IMR-90 (cell line): ENCODE results near the gene MRPS31. TPM values are rescaled to one million over a fixed set of nuclear protein-coding genes. Genes with fewer than 3 reads are reported as not detected.

Experiments
- ATAC-seq: fragments of 200-7000 bp; cut with Tn5 transposase; 2 replicates; pipeline ENCODE4 v1.9.1; 2020; ENCODE audit warnings: low read depth, mild to moderate bottlenecking, moderate library complexity
- BruUV-seq: library from RNA; stranded (reverse); fragments of 400-500 nt; replicated peaks from 2 replicates; lab custom pipeline; 2021; lab: Mats Ljungman, UMichigan
- CTCF ChIA-PET: fragments of 300-600 bp; formaldehyde crosslinking; extraction: SDS; loops from one replicate; lab custom pipeline; 2021; ENCODE audit warnings: antibody characterized with exemption; lab: Yijun Ruan, JAX
- POLR2A ChIA-PET: fragments of 300-600 bp; sonication (Branson Sonifier 250); formaldehyde crosslinking; loops from one replicate; lab custom pipeline; 2022; ENCODE audit warnings: antibody characterized with exemption; ENCODE audit not compliant: unreplicated experiment; lab: Charles Lee
- DNase-seq: peaks from one replicate; pipeline ENCODE4 v3.0.0; 2013
- H2AFZ ChIP-seq: replicated peaks from 2 replicates; pipeline ENCODE3; 2013; ENCODE audit warnings: low read length, mild to moderate bottlenecking; ENCODE audit not compliant: poor library complexity
- H2AK5ac ChIP-seq: 2 replicates; pipeline ENCODE4 v1.6.1; 2013; ENCODE audit warnings: low read depth, low read length, inconsistent platforms
- H2AK9ac ChIP-seq: replicated peaks from 2 replicates; pipeline ENCODE3; 2013; ENCODE audit warnings: mild to moderate bottlenecking, low read depth, low read length, moderate library complexity; ENCODE audit not compliant: poor library complexity
- H2BK120ac ChIP-seq: 2 replicates; pipeline ENCODE4 v1.6.1; 2013; ENCODE audit warnings: low read depth, low read length, inconsistent platforms
- H2BK15ac ChIP-seq: 3 replicates; pipeline ENCODE4 v1.6.1; 2013; ENCODE audit warnings: low read depth, low read length, inconsistent platforms
- H2BK20ac ChIP-seq: 2 replicates; pipeline ENCODE4 v1.6.1; 2013; ENCODE audit warnings: low read depth, mild to moderate bottlenecking, inconsistent platforms, low read length, moderate library complexity
- H2BK5ac ChIP-seq: 2 replicates; pipeline ENCODE4 v1.6.1; 2013; ENCODE audit warnings: mild to moderate bottlenecking, low read depth, low read length, inconsistent platforms; ENCODE audit not compliant: poor library complexity, severe bottlenecking
- H3K14ac ChIP-seq: replicated peaks from 2 replicates; pipeline ENCODE4 v1.6.1; 2013; ENCODE audit warnings: low read depth, low read length, inconsistent platforms
- H3K18ac ChIP-seq: 2 replicates; pipeline ENCODE4 v1.6.1; 2013; ENCODE audit warnings: low read depth, low read length, control low read depth
- H3K23ac ChIP-seq: 2 replicates; pipeline ENCODE4 v1.6.1; 2013; ENCODE audit warnings: low read depth, low read length, inconsistent platforms
- H3K27ac ChIP-seq: 2 replicates; pipeline ENCODE4 v1.5.1; 2013; ENCODE audit warnings: mild to moderate bottlenecking, control low read depth, low read length; ENCODE audit not compliant: insufficient read depth
- H3K27me3 ChIP-seq: 2 replicates; pipeline ENCODE4 v1.6.1; 2013; ENCODE audit warnings: low read length; ENCODE audit not compliant: control insufficient read depth, insufficient read depth
- H3K36me3 ChIP-seq: 2 replicates; pipeline ENCODE4 v1.6.1; 2013; ENCODE audit warnings: low read length, mixed read lengths; ENCODE audit not compliant: control insufficient read depth, insufficient read depth
- H3K4ac ChIP-seq: 2 replicates; pipeline ENCODE4 v1.6.1; 2013; ENCODE audit warnings: low read depth, low read length, inconsistent platforms
- H3K4me1 ChIP-seq: 2 replicates; pipeline ENCODE4 v1.6.1; 2013; ENCODE audit warnings: low read length, mixed read lengths; ENCODE audit not compliant: control insufficient read depth, insufficient read depth
- H3K4me2 ChIP-seq: 2 replicates; pipeline ENCODE4 v1.6.1; 2013; ENCODE audit warnings: low read depth, mild to moderate bottlenecking, control low read depth, low read length, moderate library complexity
- H3K4me3 ChIP-seq: 2 replicates; pipeline ENCODE4 v1.5.1; 2013; ENCODE audit warnings: low read depth, mild to moderate bottlenecking, control low read depth, low read length, moderate library complexity; ENCODE audit not compliant: insufficient read depth
- H3K56ac ChIP-seq: 2 replicates; pipeline ENCODE4 v1.6.1; 2013; ENCODE audit warnings: low read length, inconsistent platforms; ENCODE audit not compliant: insufficient read depth; ENCODE audit errors: extremely low read depth
- H3K79me1 ChIP-seq, 2 experiments: 2 replicates each; pipeline ENCODE4 v1.6.1; 2013; ENCODE audit warnings: low read length in 2 of 2, inconsistent platforms in 1 of 2, low read depth in 1 of 2
- H3K9ac ChIP-seq: 2 replicates; pipeline ENCODE4 v1.6.1; 2013; ENCODE audit warnings: low read depth, low read length, control low read depth
- H3K9me1 ChIP-seq: 2 replicates; pipeline ENCODE4 v1.6.1; 2013; ENCODE audit warnings: low read length, inconsistent platforms; ENCODE audit not compliant: insufficient read depth
- H3K9me3 ChIP-seq: 2 replicates; pipeline ENCODE4 v1.6.1; 2013; ENCODE audit warnings: low read length; ENCODE audit not compliant: control insufficient read depth, insufficient read depth
- H4K20me1 ChIP-seq: 2 replicates; pipeline ENCODE4 v1.6.1; 2013; ENCODE audit warnings: low read length, inconsistent platforms; ENCODE audit not compliant: insufficient read depth
- H4K5ac ChIP-seq: 2 replicates; pipeline ENCODE4 v1.6.1; 2013; ENCODE audit warnings: mild to moderate bottlenecking, low read depth, low read length, control low read depth
- H4K8ac ChIP-seq, 2 experiments: 2 replicates each; pipeline ENCODE4 v1.6.1; 2013; ENCODE audit warnings: low read depth in 2 of 2, low read length in 2 of 2, control low read depth in 1 of 2, inconsistent platforms in 1 of 2
- H4K91ac ChIP-seq: 2 replicates; pipeline ENCODE4 v1.6.1; 2013; ENCODE audit warnings: low read depth, low read length, inconsistent platforms; ENCODE audit not compliant: insufficient read depth
- BHLHE40 ChIP-seq: fragments of 150-350 bp; IDR thresholded peaks from 2 replicates; pipeline ENCODE4 v1.6.1; 2016; ENCODE audit warnings: mild to moderate bottlenecking, low read depth, low read length
- CHD1 ChIP-seq: IDR thresholded peaks from 2 replicates; pipeline ENCODE4 v1.6.1; 2012; ENCODE audit warnings: low read depth, low read length, improper control_type of control experiment
- FOS ChIP-seq: fragments of 150-350 bp; IDR thresholded peaks from 2 replicates; pipeline ENCODE4 v1.6.1; 2016; ENCODE audit warnings: low read depth, low read length
- MAFK ChIP-seq: IDR thresholded peaks from 2 replicates; pipeline ENCODE4 v1.6.1; 2012; ENCODE audit warnings: low read depth, low read length, improper control_type of control experiment
- MAZ ChIP-seq: IDR thresholded peaks from 2 replicates; pipeline ENCODE4 v1.6.1; 2012; ENCODE audit warnings: low read depth, mild to moderate bottlenecking, low read length, improper control_type of control experiment, moderate library complexity, borderline replicate concordance
- NFE2L2 ChIP-seq: fragments of 150-350 bp; IDR thresholded peaks from 2 replicates; pipeline ENCODE4 v1.6.1; 2016; ENCODE audit warnings: low read depth, mild to moderate bottlenecking, low read length
- POLR2A ChIP-seq: IDR thresholded peaks from 2 replicates; pipeline ENCODE4 v1.6.1; 2012; ENCODE audit warnings: mild to moderate bottlenecking, low read depth, low read length
- RCOR1 ChIP-seq: IDR thresholded peaks from 2 replicates; pipeline ENCODE4 v1.6.1; 2012; ENCODE audit warnings: mild to moderate bottlenecking, low read length, improper control_type of control experiment; ENCODE audit not compliant: insufficient replicate concordance
- RFX5 ChIP-seq: IDR thresholded peaks from 2 replicates; pipeline ENCODE4 v1.8.0; 2012; ENCODE audit warnings: low read depth, mild to moderate bottlenecking, low read length, moderate library complexity
- SMC3 ChIP-seq: fragments of 150-350 bp; IDR thresholded peaks from 2 replicates; pipeline ENCODE4 v1.6.1; 2016; ENCODE audit warnings: low read depth, mild to moderate bottlenecking, antibody characterized with exemption, low read length, moderate library complexity
- WGBS, 2 experiments: methylation state at CpG; one replicate each; pipeline versions ENCODE4 v1.1.5 to v1.1.7; 2013; ENCODE audit warnings: missing lambda C conversion rate in 2 of 2; ENCODE audit not compliant: insufficient read length in 1 of 2; ENCODE audit errors: extremely low coverage in 2 of 2; 5-methylcytosine and 5-hydroxymethylcytosine counted together
- dilution Hi-C: fragments of 300-500 bp; cut with HindIII; formaldehyde crosslinking; loops from one replicate; pipeline ENCODE4 v1.14.3; 2018; ENCODE audit warnings: low sequenced_read_pairs; ENCODE audit not compliant: unreplicated experiment
- in situ Hi-C: fragments of 300-500 bp; cut with MboI; formaldehyde crosslinking; loops from 3 replicates; pipeline ENCODE4 v1.14.3; 2019; ENCODE audit warnings: low sequenced_read_pairs, inconsistent platforms, mixed read lengths
- intact Hi-C: fragments of 100-400 bp; cut with micrococcal nuclease; formaldehyde crosslinking; loops from 2 replicates; pipeline ENCODE4 v1.10.0; 2022
- polyA plus RNA-seq, 3 experiments: library from polyadenylated mRNA; depleted of rRNA; stranded (reverse); fragments of >200 nt; gene quantifications; 2 replicates each; pipeline ENCODE4 v1.2.3, GENCODE V29; 2012; ENCODE audit warnings: low replicate concordance in 1 of 3
- total RNA-seq: library from RNA; depleted of rRNA; stranded (reverse); fragments of >200 nt; gene quantifications from 2 replicates; pipeline ENCODE4 v1.2.3, GENCODE V29; 2012
- TF ChIP-seq, protein P1 (sequence below): conservative IDR thresholded peaks from 2 replicates; pipeline ENCODE4 v1.5.1; 2012; ENCODE audit warnings: mild to moderate bottlenecking, low read depth, low read length, improper control_type of control experiment
- TF ChIP-seq, protein P2 (sequence below): fragments of 150-350 bp; IDR thresholded peaks from 2 replicates; pipeline ENCODE4 v1.6.1; 2017; ENCODE audit warnings: mild to moderate bottlenecking, antibody characterized with exemption, low read length, low read depth
- TF ChIP-seq, protein P3 (sequence below): fragments of 150-350 bp; IDR thresholded peaks from 2 replicates; pipeline ENCODE4 v1.6.1; 2016; ENCODE audit warnings: low read depth, mild to moderate bottlenecking, low read length, moderate library complexity, borderline replicate concordance

The MRPS31 gene
- total and polyA plus RNA-seq, 2 of the 4 experiments (the other 2 are of a cell fraction), result 9.3 to 14.8 TPM

DNA sequence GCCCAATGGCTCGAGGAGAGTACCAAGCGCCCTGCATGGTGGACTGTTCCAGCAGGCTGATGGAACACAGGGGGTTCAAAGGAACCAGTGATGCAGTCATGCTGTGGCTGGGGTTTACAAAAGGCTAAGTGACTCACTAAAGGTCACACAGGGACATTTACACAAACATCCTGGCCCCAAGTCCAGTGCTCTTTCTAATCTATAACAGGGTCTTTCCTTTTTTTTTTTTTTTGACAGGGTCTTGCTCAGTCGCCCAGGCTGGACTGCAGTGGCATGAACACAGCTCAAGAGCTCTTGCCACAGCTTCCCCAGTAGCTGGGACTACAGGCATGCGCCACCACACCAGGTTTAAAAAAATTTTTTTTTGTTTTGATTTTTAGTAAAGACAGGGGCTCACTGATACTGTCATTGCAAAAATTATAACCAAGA lies 15.6 kb upstream of the MRPS31 start (continued):
- TF ChIP-seq CHD1, result no peak

DNA sequence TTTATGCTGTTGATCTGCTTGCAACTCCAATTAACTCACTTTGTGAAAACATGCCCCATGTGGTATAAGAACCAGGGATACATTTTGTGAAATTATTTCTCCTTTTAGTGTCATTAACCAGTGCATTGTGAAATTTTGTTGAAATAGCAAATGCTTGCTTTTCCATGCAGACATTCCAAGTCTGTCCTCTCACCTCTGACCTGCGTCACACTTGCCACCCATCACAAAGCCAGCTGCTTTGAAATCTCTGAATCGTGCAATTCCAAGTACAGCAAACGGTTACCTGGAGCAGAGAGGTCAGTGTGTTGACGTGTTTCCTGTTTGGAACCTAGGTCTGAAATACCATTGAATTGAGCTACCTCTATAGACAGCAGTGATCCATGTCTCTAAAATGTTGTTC lies 13.6 kb upstream of the MRPS31 start:
- no peak overlapping the region for H3K23ac ChIP-seq
- H4K91ac ChIP-seq, result no peak overlapping the region
- H2BK5ac ChIP-seq, result no peak overlapping the region
- no peak for ATAC-seq
- no peak overlapping the region for H2BK15ac ChIP-seq
- intact Hi-C loops (loop anchor here (10.0 kb wide), 1 partner anchor 440 kb away; no protein-coding TSS in a partner anchor), in situ Hi-C loops (loop anchor here (10.0 kb wide), 1 partner anchor 270 kb away; no protein-coding TSS in a partner anchor), dilution Hi-C loops (no loop called here)
- no peaks in the 10 kb centered on the region for H4K20me1 ChIP-seq
- H2BK120ac ChIP-seq, result no peak overlapping the region
- whole genome bisulfite sequencing, 2 experiments, result 86% methylated on average over 3 of the region's 4 CpGs; no CpG with 5 or more reads in 1 of the 2 experiments
- H3K56ac ChIP-seq, result no peak overlapping the region
- H2BK20ac ChIP-seq, result no peak overlapping the region
- H3K9me1 ChIP-seq, result peaks cover 5% of the 10 kb centered on the region
- TF ChIP-seq, protein P1, sequence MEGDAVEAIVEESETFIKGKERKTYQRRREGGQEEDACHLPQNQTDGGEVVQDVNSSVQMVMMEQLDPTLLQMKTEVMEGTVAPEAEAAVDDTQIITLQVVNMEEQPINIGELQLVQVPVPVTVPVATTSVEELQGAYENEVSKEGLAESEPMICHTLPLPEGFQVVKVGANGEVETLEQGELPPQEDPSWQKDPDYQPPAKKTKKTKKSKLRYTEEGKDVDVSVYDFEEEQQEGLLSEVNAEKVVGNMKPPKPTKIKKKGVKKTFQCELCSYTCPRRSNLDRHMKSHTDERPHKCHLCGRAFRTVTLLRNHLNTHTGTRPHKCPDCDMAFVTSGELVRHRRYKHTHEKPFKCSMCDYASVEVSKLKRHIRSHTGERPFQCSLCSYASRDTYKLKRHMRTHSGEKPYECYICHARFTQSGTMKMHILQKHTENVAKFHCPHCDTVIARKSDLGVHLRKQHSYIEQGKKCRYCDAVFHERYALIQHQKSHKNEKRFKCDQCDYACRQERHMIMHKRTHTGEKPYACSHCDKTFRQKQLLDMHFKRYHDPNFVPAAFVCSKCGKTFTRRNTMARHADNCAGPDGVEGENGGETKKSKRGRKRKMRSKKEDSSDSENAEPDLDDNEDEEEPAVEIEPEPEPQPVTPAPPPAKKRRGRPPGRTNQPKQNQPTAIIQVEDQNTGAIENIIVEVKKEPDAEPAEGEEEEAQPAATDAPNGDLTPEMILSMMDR, result no peak
- TF ChIP-seq MAFK (no peak), CHD1 (no peak), RFX5 (no peak), SMC3 (no peak), NFE2L2 (no peak), BHLHE40 (no peak), FOS (no peak), RCOR1 (no peak), POLR2A (no peak), MAZ (no peak)
- TF ChIP-seq, protein P2, sequence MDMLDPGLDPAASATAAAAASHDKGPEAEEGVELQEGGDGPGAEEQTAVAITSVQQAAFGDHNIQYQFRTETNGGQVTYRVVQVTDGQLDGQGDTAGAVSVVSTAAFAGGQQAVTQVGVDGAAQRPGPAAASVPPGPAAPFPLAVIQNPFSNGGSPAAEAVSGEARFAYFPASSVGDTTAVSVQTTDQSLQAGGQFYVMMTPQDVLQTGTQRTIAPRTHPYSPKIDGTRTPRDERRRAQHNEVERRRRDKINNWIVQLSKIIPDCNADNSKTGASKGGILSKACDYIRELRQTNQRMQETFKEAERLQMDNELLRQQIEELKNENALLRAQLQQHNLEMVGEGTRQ, result no peak
- TF ChIP-seq, protein P3, sequence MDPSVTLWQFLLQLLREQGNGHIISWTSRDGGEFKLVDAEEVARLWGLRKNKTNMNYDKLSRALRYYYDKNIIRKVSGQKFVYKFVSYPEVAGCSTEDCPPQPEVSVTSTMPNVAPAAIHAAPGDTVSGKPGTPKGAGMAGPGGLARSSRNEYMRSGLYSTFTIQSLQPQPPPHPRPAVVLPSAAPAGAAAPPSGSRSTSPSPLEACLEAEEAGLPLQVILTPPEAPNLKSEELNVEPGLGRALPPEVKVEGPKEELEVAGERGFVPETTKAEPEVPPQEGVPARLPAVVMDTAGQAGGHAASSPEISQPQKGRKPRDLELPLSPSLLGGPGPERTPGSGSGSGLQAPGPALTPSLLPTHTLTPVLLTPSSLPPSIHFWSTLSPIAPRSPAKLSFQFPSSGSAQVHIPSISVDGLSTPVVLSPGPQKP, result no peak
- BruUV-seq, result no TSS peak
- no peak overlapping the region for H3K18ac ChIP-seq
- H3K9ac ChIP-seq, result no peak overlapping the region
- H3K9me3 ChIP-seq, result no peaks in the 10 kb centered on the region
- no peak overlapping the region for H2AK9ac ChIP-seq
- H3K4me3 ChIP-seq, result no peak overlapping the region
- H3K79me1 ChIP-seq, result peaks cover 3 to 6% of the 10 kb centered on the region in 2 experiments; a peak in 2 of 4 replicates
- H3K4ac ChIP-seq, result 0 out of 2 replicates have a peak overlapping the region, but pooled peaks have one; percentile 20
- H4K8ac ChIP-seq, result no peak overlapping the region
- ChIA-PET POLR2A (no interaction called here), CTCF (no interaction called here)
- H3K27ac ChIP-seq, result no peak overlapping the region
- H3K4me2 ChIP-seq, result no peak overlapping the region
- no peak overlapping the region for H4K5ac ChIP-seq
- DNase-seq, result no peak
- no peaks in the 10 kb centered on the region for H3K27me3 ChIP-seq
- H3K36me3 ChIP-seq, result no peaks in the 10 kb centered on the region
- H3K14ac ChIP-seq, result no peak overlapping the region
- H2AK5ac ChIP-seq, result no peak overlapping the region
- H3K4me1 ChIP-seq, result peaks cover 6% of the 10 kb centered on the region
- H2AFZ ChIP-seq, result no peak overlapping the region
